Uterus (tissue), 2 donors: ENCODE measurements around the gene LHCGR.

Experiments
- POLR2A ChIP-seq, 2 donors: fragments of 450-650 bp; IDR thresholded peaks; one replicate each; pipeline ENCODE4 v1.6.1; 2016; ENCODE audit warnings: antibody characterized with exemption in 2 of 2, mild to moderate bottlenecking in 1 of 2, moderate library complexity in 1 of 2
- TF ChIP-seq, protein P1 (sequence below), 4 experiments: fragments of 200-600 bp in 2 of 4; fragments of 450-650 bp in 2 of 4; sonication (generic) in 2 of 4; IDR thresholded peaks; one replicate each; pipeline ENCODE4 v1.5.1; 2016 to 2019; ENCODE audit warnings: antibody characterized with exemption in 4 of 4, mild to moderate bottlenecking in 2 of 4, moderate library complexity in 1 of 4

DNA sequence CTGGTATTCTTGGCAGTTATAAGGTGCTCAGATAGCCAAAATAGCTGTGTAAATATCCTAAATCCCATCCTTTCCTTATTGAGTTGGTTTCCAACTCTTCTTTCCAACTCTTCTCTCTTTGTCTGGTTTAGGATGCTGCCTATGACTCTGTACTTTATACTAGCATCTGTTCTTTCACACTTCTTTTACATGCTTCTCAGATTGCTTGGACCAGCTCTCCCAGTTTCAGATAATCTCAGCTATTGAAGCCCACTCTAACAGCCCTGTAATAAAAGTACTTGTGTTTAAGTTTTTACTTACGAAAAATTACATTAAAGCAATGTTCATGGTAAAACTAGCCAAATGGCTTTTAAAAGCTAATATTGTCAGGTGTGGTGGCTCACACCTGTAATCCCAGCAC, 14.7 kb upstream of the LHCGR start:
- TF ChIP-seq, protein P1, sequence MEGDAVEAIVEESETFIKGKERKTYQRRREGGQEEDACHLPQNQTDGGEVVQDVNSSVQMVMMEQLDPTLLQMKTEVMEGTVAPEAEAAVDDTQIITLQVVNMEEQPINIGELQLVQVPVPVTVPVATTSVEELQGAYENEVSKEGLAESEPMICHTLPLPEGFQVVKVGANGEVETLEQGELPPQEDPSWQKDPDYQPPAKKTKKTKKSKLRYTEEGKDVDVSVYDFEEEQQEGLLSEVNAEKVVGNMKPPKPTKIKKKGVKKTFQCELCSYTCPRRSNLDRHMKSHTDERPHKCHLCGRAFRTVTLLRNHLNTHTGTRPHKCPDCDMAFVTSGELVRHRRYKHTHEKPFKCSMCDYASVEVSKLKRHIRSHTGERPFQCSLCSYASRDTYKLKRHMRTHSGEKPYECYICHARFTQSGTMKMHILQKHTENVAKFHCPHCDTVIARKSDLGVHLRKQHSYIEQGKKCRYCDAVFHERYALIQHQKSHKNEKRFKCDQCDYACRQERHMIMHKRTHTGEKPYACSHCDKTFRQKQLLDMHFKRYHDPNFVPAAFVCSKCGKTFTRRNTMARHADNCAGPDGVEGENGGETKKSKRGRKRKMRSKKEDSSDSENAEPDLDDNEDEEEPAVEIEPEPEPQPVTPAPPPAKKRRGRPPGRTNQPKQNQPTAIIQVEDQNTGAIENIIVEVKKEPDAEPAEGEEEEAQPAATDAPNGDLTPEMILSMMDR (IDR thresholded peaks at IDR 0.05), result no peak
- no peak for TF ChIP-seq POLR2A (IDR thresholded peaks at IDR 0.05)
